ENCODE measurements around the gene PATL2. TPM values are rescaled to one million over a fixed set of nuclear protein-coding genes. Genes with fewer than 3 reads are reported as not detected.
"Not testable (repeated sequence)": the region's sequence is repeated elsewhere in the genome, so short reads cannot be mapped to it uniquely, and the experiment has no call there.

The PATL2 gene
- total and polyA plus RNA-seq, 10 donors = 17.0 to 64.2 (median 28.9) TPM

DNA sequence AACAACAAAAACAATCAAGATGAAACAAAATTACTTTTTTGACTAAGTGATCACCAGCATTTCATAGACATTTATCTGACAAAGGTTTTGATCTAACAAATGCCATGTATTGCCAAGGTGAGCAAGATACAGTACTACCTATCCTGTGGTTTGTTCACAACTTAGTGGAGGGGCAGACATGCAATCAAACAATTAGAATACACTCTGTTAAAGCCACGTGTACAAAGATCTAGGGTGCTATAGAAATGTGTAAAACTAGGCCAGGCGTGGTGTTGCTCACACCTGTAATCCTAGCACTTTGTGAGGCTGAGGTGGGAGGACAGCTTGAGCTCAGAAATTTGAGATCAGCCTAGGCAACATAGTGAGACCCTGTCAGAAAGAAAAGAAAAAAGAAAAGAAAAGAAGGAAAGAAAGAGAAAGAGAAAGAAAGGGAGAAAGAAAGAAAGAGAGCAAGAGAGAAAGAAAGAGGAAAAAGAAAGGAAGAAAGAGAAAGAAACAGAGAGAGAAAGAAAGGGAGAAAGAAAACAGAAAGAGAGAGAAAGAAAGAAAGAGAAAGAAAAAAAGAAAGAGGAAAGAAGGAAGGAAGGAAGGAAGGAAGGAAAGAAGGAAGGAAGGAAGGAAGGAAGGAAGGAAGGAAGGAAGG, 23.8 kb upstream of the PATL2 start:
- H3K27me3 ChIP-seq (replicated peaks in 1 of 7) = no peaks in the 10 kb centered on the region
- H3K9me3 ChIP-seq = no peaks in the 10 kb centered on the region
- TF ChIP-seq POLR2A (IDR thresholded peaks at IDR 0.05) = no peak
- TF ChIP-seq, protein P1, sequence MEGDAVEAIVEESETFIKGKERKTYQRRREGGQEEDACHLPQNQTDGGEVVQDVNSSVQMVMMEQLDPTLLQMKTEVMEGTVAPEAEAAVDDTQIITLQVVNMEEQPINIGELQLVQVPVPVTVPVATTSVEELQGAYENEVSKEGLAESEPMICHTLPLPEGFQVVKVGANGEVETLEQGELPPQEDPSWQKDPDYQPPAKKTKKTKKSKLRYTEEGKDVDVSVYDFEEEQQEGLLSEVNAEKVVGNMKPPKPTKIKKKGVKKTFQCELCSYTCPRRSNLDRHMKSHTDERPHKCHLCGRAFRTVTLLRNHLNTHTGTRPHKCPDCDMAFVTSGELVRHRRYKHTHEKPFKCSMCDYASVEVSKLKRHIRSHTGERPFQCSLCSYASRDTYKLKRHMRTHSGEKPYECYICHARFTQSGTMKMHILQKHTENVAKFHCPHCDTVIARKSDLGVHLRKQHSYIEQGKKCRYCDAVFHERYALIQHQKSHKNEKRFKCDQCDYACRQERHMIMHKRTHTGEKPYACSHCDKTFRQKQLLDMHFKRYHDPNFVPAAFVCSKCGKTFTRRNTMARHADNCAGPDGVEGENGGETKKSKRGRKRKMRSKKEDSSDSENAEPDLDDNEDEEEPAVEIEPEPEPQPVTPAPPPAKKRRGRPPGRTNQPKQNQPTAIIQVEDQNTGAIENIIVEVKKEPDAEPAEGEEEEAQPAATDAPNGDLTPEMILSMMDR (IDR thresholded peaks at IDR 0.05 in 8 of 11, conservative IDR thresholded peaks at IDR 0.05 in 3 of 11) = no peak
- no peak for TF ChIP-seq POLR2AphosphoS5 (IDR thresholded peaks at IDR 0.05)
- peaks cover 0 to 15% (median 4%) of the 10 kb centered on the region in 6 donors for H3K36me3 ChIP-seq
- DNase-seq = no peak
- 52 to 66% (median 59%) methylated on average over 2 of the region's 2 CpGs for WGBS, 5 donors
- peak overlapping the region in 1 of 8 donors; percentile 49 for H3K4me3 ChIP-seq
- intact Hi-C loops (cut with DNase I; ENCODE audit: low total_unique reads) = loop anchor here (5.0 kb wide), 1 partner anchor 73 kb away; the partner anchor contains the start of gene SPG11
- H3K27ac ChIP-seq = peak overlapping the region; percentile 74 to 88 (median 82)
- peaks cover 32 to 92% (median 75%) of the 10 kb centered on the region in 6 donors for H3K4me1 ChIP-seq

- peak; percentile 89 for DNase-seq
- H3K27me3 ChIP-seq (replicated peaks in 1 of 7) = no peaks in the 10 kb centered on the region
- WGBS, 5 donors = 1 to 4% (median 3%) methylated on average over 15 to 21 of the region's 21 CpGs
- H3K27ac ChIP-seq = peak overlapping the region; percentile 95 to 100 (median 98)
- intact Hi-C loops (cut with DNase I; ENCODE audit: low total_unique reads) = no loop called here
- H3K9me3 ChIP-seq = no peaks in the 10 kb centered on the region
- no peak for TF ChIP-seq POLR2A (IDR thresholded peaks at IDR 0.05)
- no peak for TF ChIP-seq POLR2AphosphoS5 (IDR thresholded peaks at IDR 0.05)
- TF ChIP-seq, protein P1 (IDR thresholded peaks at IDR 0.05 in 8 of 11, conservative IDR thresholded peaks at IDR 0.05 in 3 of 11) = no peak
- peaks cover 0 to 15% (median 4%) of the 10 kb centered on the region in 6 donors for H3K36me3 ChIP-seq
- peak overlapping the region; percentile 56 to 79 (median 66) for H3K4me3 ChIP-seq
- H3K4me1 ChIP-seq = peaks cover 59 to 91% (median 77%) of the 10 kb centered on the region in 6 donors
Measured at GRCh38 chr15:44729408-44730127, 18.4 kb upstream of the PATL2 start.

DNA sequence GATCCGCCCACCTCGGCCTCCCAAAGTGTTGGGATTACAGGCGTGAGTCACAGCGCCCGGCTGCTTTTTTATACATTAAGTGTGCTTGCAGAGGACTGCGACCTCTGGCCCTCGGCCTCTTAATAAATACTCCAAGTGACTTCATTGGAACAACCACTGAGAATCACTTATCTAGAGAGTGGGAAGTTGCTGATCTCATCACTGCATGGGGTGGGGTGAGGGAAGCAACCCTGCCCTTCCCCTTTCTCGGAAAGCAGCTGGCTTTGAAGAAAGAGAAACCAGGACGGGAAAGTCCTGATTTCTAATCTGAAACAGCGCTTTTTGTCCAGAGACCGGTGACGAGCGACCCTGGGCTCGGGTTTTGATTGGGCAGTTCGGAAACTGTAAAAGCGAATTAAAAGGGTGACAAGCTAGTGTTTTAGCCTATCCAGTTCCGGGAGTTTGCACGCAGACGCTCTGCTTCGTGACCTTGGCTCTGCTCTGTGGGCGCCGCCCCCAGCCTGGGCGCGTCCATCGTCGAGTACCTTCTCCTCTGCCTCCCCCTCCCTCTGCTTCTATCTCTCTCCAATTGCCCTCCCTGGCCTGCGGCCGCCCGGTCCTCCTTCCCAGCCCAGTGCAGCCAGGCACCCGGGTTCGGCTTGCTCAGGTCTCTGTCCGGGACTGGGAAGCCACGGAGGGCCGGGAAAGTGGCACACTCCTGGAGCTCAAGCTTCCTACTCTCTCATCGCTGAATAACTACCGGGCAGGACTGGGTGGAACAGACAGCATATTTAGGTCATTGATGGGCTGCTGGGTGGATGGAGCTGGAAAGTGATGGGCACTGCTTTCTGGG, 17.7 kb upstream of the PATL2 start:
- peak; percentile 98 for DNase-seq
- Histone ChIP-seq H3K9me3 (no peaks in the 10 kb centered on the region), H3K27me3 (replicated peaks in 1 of 7) (no peaks in the 10 kb centered on the region), H3K27ac (peak overlapping the region; percentile 95 to 100 (median 98)), H3K4me1 (peaks cover 61 to 91% (median 77%) of the 10 kb centered on the region in 6 donors), H3K36me3 (peaks cover 0 to 15% (median 4%) of the 10 kb centered on the region in 6 donors), H3K4me3 (peak overlapping the region; percentile 56 to 79 (median 66))
- 0 to 1% (median 1%) methylated on average over 27 to 36 of the region's 36 CpGs for WGBS, 5 donors
- intact Hi-C loops (cut with DNase I; ENCODE audit: low total_unique reads) = no loop called here
- TF ChIP-seq, protein P1 (IDR thresholded peaks at IDR 0.05 in 8 of 11, conservative IDR thresholded peaks at IDR 0.05 in 3 of 11) = peak in 3 of 11 experiments; percentile 4 to 11 (median 11)
- TF ChIP-seq POLR2A (IDR thresholded peaks at IDR 0.05) (peak; percentile 91 to 98 (median 91)), POLR2AphosphoS5 (IDR thresholded peaks at IDR 0.05) (peak; percentile 99 to 100 (median 100))

GRCh38 chr15:44728232-44728575, 17.1 kb upstream of the PATL2 start:
- H3K27me3 ChIP-seq (replicated peaks in 1 of 7); intact Hi-C loops (cut with DNase I; ENCODE audit: low total_unique reads); H3K9me3 ChIP-seq; DNase-seq: not testable (repeated sequence)
- Histone ChIP-seq H3K4me1 (peaks cover 58 to 91% (median 82%) of the 10 kb centered on the region in 6 donors), H3K36me3 (peaks cover 0 to 15% (median 4%) of the 10 kb centered on the region in 6 donors), H3K4me3 (peak overlapping the region in 4 of 8 donors; percentile 57 to 79 (median 68)), H3K27ac (peak overlapping the region; percentile 81 to 100 (median 98))
- 34 to 62% (median 53%) methylated on average over 5 of the region's 5 CpGs for WGBS, 5 donors

Measured in spleen (tissue), 11 donors.